WTC11 (cell line): ENCODE data around the gene C19orf73.

Source experiments
- CREB1 ChIP-seq: sonication (generic); formaldehyde crosslinking; IDR thresholded peaks from 2 replicates; pipeline ENCODE4 v1.8.0; 2023; ENCODE audit warnings: mild to moderate bottlenecking, missing genetic modification reagents
- CTCF ChIP-seq: fragments of 200-600 bp; IDR thresholded peaks from 2 replicates; pipeline ENCODE4 v1.8.0; 2022; ENCODE audit warnings: antibody characterized with exemption
- IRF1 ChIP-seq: sonication (generic); formaldehyde crosslinking; IDR thresholded peaks from 2 replicates; pipeline ENCODE4 v1.8.0; 2023; ENCODE audit warnings: missing genetic modification reagents
- PREB ChIP-seq: sonication (generic); formaldehyde crosslinking; IDR thresholded peaks from 2 replicates; pipeline ENCODE4 v1.8.1; 2022; ENCODE audit warnings: mild to moderate bottlenecking, missing genetic modification reagents, moderate library complexity, borderline replicate concordance

- TF ChIP-seq IRF1 (no peak), CREB1 (CRISPR knock-in tag) (no peak), CTCF (no peak), PREB (CRISPR knock-in tag) (no peak)
These were observed 1.4 kb upstream of the C19orf73 start for GRCh38 chr19:49120325-49120683.
